IMR-90 (cell line): ENCODE results near the gene MFSD6. TPM values are rescaled to one million over a fixed set of nuclear protein-coding genes. Genes with fewer than 3 reads are reported as not detected.

Experiments
- ATAC-seq: fragments of 200-7000 bp; cut with Tn5 transposase; 2 replicates; pipeline ENCODE4 v1.9.1; 2020; ENCODE audit warnings: low read depth, mild to moderate bottlenecking, moderate library complexity
- BruUV-seq: library from RNA; stranded (reverse); fragments of 400-500 nt; replicated peaks from 2 replicates; lab custom pipeline; 2021; lab: Mats Ljungman, UMichigan
- CTCF ChIA-PET: fragments of 300-600 bp; formaldehyde crosslinking; extraction: SDS; loops from one replicate; lab custom pipeline; 2021; ENCODE audit warnings: antibody characterized with exemption; lab: Yijun Ruan, JAX
- POLR2A ChIA-PET: fragments of 300-600 bp; sonication (Branson Sonifier 250); formaldehyde crosslinking; loops from one replicate; lab custom pipeline; 2022; ENCODE audit warnings: antibody characterized with exemption; ENCODE audit not compliant: unreplicated experiment; lab: Charles Lee
- DNase-seq: peaks from one replicate; pipeline ENCODE4 v3.0.0; 2013
- H2AFZ ChIP-seq: replicated peaks from 2 replicates; pipeline ENCODE3; 2013; ENCODE audit warnings: low read length, mild to moderate bottlenecking; ENCODE audit not compliant: poor library complexity
- H2AK5ac ChIP-seq: 2 replicates; pipeline ENCODE4 v1.6.1; 2013; ENCODE audit warnings: low read depth, low read length, inconsistent platforms
- H2AK9ac ChIP-seq: replicated peaks from 2 replicates; pipeline ENCODE3; 2013; ENCODE audit warnings: mild to moderate bottlenecking, low read depth, low read length, moderate library complexity; ENCODE audit not compliant: poor library complexity
- H2BK120ac ChIP-seq: 2 replicates; pipeline ENCODE4 v1.6.1; 2013; ENCODE audit warnings: low read depth, low read length, inconsistent platforms
- H2BK15ac ChIP-seq: 3 replicates; pipeline ENCODE4 v1.6.1; 2013; ENCODE audit warnings: low read depth, low read length, inconsistent platforms
- H2BK20ac ChIP-seq: 2 replicates; pipeline ENCODE4 v1.6.1; 2013; ENCODE audit warnings: low read depth, mild to moderate bottlenecking, inconsistent platforms, low read length, moderate library complexity
- H2BK5ac ChIP-seq: 2 replicates; pipeline ENCODE4 v1.6.1; 2013; ENCODE audit warnings: mild to moderate bottlenecking, low read depth, low read length, inconsistent platforms; ENCODE audit not compliant: poor library complexity, severe bottlenecking
- H3K14ac ChIP-seq: replicated peaks from 2 replicates; pipeline ENCODE4 v1.6.1; 2013; ENCODE audit warnings: low read depth, low read length, inconsistent platforms
- H3K18ac ChIP-seq: 2 replicates; pipeline ENCODE4 v1.6.1; 2013; ENCODE audit warnings: low read depth, low read length, control low read depth
- H3K23ac ChIP-seq: 2 replicates; pipeline ENCODE4 v1.6.1; 2013; ENCODE audit warnings: low read depth, low read length, inconsistent platforms
- H3K27ac ChIP-seq: 2 replicates; pipeline ENCODE4 v1.5.1; 2013; ENCODE audit warnings: mild to moderate bottlenecking, control low read depth, low read length; ENCODE audit not compliant: insufficient read depth
- H3K27me3 ChIP-seq: 2 replicates; pipeline ENCODE4 v1.6.1; 2013; ENCODE audit warnings: low read length; ENCODE audit not compliant: control insufficient read depth, insufficient read depth
- H3K36me3 ChIP-seq: 2 replicates; pipeline ENCODE4 v1.6.1; 2013; ENCODE audit warnings: low read length, mixed read lengths; ENCODE audit not compliant: control insufficient read depth, insufficient read depth
- H3K4ac ChIP-seq: 2 replicates; pipeline ENCODE4 v1.6.1; 2013; ENCODE audit warnings: low read depth, low read length, inconsistent platforms
- H3K4me1 ChIP-seq: 2 replicates; pipeline ENCODE4 v1.6.1; 2013; ENCODE audit warnings: low read length, mixed read lengths; ENCODE audit not compliant: control insufficient read depth, insufficient read depth
- H3K4me2 ChIP-seq: 2 replicates; pipeline ENCODE4 v1.6.1; 2013; ENCODE audit warnings: low read depth, mild to moderate bottlenecking, control low read depth, low read length, moderate library complexity
- H3K4me3 ChIP-seq: 2 replicates; pipeline ENCODE4 v1.5.1; 2013; ENCODE audit warnings: low read depth, mild to moderate bottlenecking, control low read depth, low read length, moderate library complexity; ENCODE audit not compliant: insufficient read depth
- H3K56ac ChIP-seq: 2 replicates; pipeline ENCODE4 v1.6.1; 2013; ENCODE audit warnings: low read length, inconsistent platforms; ENCODE audit not compliant: insufficient read depth; ENCODE audit errors: extremely low read depth
- H3K79me1 ChIP-seq, 2 experiments: 2 replicates each; pipeline ENCODE4 v1.6.1; 2013; ENCODE audit warnings: low read length in 2 of 2, inconsistent platforms in 1 of 2, low read depth in 1 of 2
- H3K9ac ChIP-seq: 2 replicates; pipeline ENCODE4 v1.6.1; 2013; ENCODE audit warnings: low read depth, low read length, control low read depth
- H3K9me1 ChIP-seq: 2 replicates; pipeline ENCODE4 v1.6.1; 2013; ENCODE audit warnings: low read length, inconsistent platforms; ENCODE audit not compliant: insufficient read depth
- H3K9me3 ChIP-seq: 2 replicates; pipeline ENCODE4 v1.6.1; 2013; ENCODE audit warnings: low read length; ENCODE audit not compliant: control insufficient read depth, insufficient read depth
- H4K20me1 ChIP-seq: 2 replicates; pipeline ENCODE4 v1.6.1; 2013; ENCODE audit warnings: low read length, inconsistent platforms; ENCODE audit not compliant: insufficient read depth
- H4K5ac ChIP-seq: 2 replicates; pipeline ENCODE4 v1.6.1; 2013; ENCODE audit warnings: mild to moderate bottlenecking, low read depth, low read length, control low read depth
- H4K8ac ChIP-seq, 2 experiments: 2 replicates each; pipeline ENCODE4 v1.6.1; 2013; ENCODE audit warnings: low read depth in 2 of 2, low read length in 2 of 2, control low read depth in 1 of 2, inconsistent platforms in 1 of 2
- H4K91ac ChIP-seq: 2 replicates; pipeline ENCODE4 v1.6.1; 2013; ENCODE audit warnings: low read depth, low read length, inconsistent platforms; ENCODE audit not compliant: insufficient read depth
- BHLHE40 ChIP-seq: fragments of 150-350 bp; IDR thresholded peaks from 2 replicates; pipeline ENCODE4 v1.6.1; 2016; ENCODE audit warnings: mild to moderate bottlenecking, low read depth, low read length
- CEBPB ChIP-seq: IDR thresholded peaks from 2 replicates; pipeline ENCODE4 v1.6.1; 2012; ENCODE audit warnings: low read depth, low read length, improper control_type of control experiment
- CHD1 ChIP-seq: IDR thresholded peaks from 2 replicates; pipeline ENCODE4 v1.6.1; 2012; ENCODE audit warnings: low read depth, low read length, improper control_type of control experiment
- ELK1 ChIP-seq: fragments of 150-350 bp; IDR thresholded peaks from 2 replicates; pipeline ENCODE4 v1.6.1; 2016; ENCODE audit warnings: low read depth, mild to moderate bottlenecking, low read length, moderate library complexity, borderline replicate concordance
- FOS ChIP-seq: fragments of 150-350 bp; IDR thresholded peaks from 2 replicates; pipeline ENCODE4 v1.6.1; 2016; ENCODE audit warnings: low read depth, low read length
- MAFK ChIP-seq: IDR thresholded peaks from 2 replicates; pipeline ENCODE4 v1.6.1; 2012; ENCODE audit warnings: low read depth, low read length, improper control_type of control experiment
- MAZ ChIP-seq: IDR thresholded peaks from 2 replicates; pipeline ENCODE4 v1.6.1; 2012; ENCODE audit warnings: low read depth, mild to moderate bottlenecking, low read length, improper control_type of control experiment, moderate library complexity, borderline replicate concordance
- MXI1 ChIP-seq: IDR thresholded peaks from 2 replicates; pipeline ENCODE4 v1.6.1; 2012; ENCODE audit warnings: low read depth, mild to moderate bottlenecking, low read length, moderate library complexity, borderline replicate concordance
- NFE2L2 ChIP-seq: fragments of 150-350 bp; IDR thresholded peaks from 2 replicates; pipeline ENCODE4 v1.6.1; 2016; ENCODE audit warnings: low read depth, mild to moderate bottlenecking, low read length
- POLR2A ChIP-seq: IDR thresholded peaks from 2 replicates; pipeline ENCODE4 v1.6.1; 2012; ENCODE audit warnings: mild to moderate bottlenecking, low read depth, low read length
- RAD21 ChIP-seq: IDR thresholded peaks from 2 replicates; pipeline ENCODE4 v1.6.1; 2012; ENCODE audit warnings: low read length, improper control_type of control experiment
- RCOR1 ChIP-seq: IDR thresholded peaks from 2 replicates; pipeline ENCODE4 v1.6.1; 2012; ENCODE audit warnings: mild to moderate bottlenecking, low read length, improper control_type of control experiment; ENCODE audit not compliant: insufficient replicate concordance
- RFX5 ChIP-seq: IDR thresholded peaks from 2 replicates; pipeline ENCODE4 v1.8.0; 2012; ENCODE audit warnings: low read depth, mild to moderate bottlenecking, low read length, moderate library complexity
- SMC3 ChIP-seq: fragments of 150-350 bp; IDR thresholded peaks from 2 replicates; pipeline ENCODE4 v1.6.1; 2016; ENCODE audit warnings: low read depth, mild to moderate bottlenecking, antibody characterized with exemption, low read length, moderate library complexity
- WGBS, 2 experiments: methylation state at CpG; one replicate each; pipeline versions ENCODE4 v1.1.5 to v1.1.7; 2013; ENCODE audit warnings: missing lambda C conversion rate in 2 of 2; ENCODE audit not compliant: insufficient read length in 1 of 2; ENCODE audit errors: extremely low coverage in 2 of 2; 5-methylcytosine and 5-hydroxymethylcytosine counted together
- dilution Hi-C: fragments of 300-500 bp; cut with HindIII; formaldehyde crosslinking; loops from one replicate; pipeline ENCODE4 v1.14.3; 2018; ENCODE audit warnings: low sequenced_read_pairs; ENCODE audit not compliant: unreplicated experiment
- in situ Hi-C: fragments of 300-500 bp; cut with MboI; formaldehyde crosslinking; loops from 3 replicates; pipeline ENCODE4 v1.14.3; 2019; ENCODE audit warnings: low sequenced_read_pairs, inconsistent platforms, mixed read lengths
- intact Hi-C: fragments of 100-400 bp; cut with micrococcal nuclease; formaldehyde crosslinking; loops from 2 replicates; pipeline ENCODE4 v1.10.0; 2022
- polyA plus RNA-seq, 3 experiments: library from polyadenylated mRNA; depleted of rRNA; stranded (reverse); fragments of >200 nt; gene quantifications; 2 replicates each; pipeline ENCODE4 v1.2.3, GENCODE V29; 2012; ENCODE audit warnings: low replicate concordance in 1 of 3
- total RNA-seq: library from RNA; depleted of rRNA; stranded (reverse); fragments of >200 nt; gene quantifications from 2 replicates; pipeline ENCODE4 v1.2.3, GENCODE V29; 2012
- TF ChIP-seq, protein P1 (sequence below): conservative IDR thresholded peaks from 2 replicates; pipeline ENCODE4 v1.5.1; 2012; ENCODE audit warnings: mild to moderate bottlenecking, low read depth, low read length, improper control_type of control experiment
- TF ChIP-seq, protein P2 (sequence below): fragments of 150-350 bp; IDR thresholded peaks from 2 replicates; pipeline ENCODE4 v1.6.1; 2017; ENCODE audit warnings: mild to moderate bottlenecking, antibody characterized with exemption, low read length, low read depth

Gene MFSD6
- total and polyA plus RNA-seq, 2 of the 4 experiments (the other 2 are of a cell fraction): 4.2 to 7.7 TPM

GRCh38 chr2:190436557-190436956 is 28.4 kb downstream of the MFSD6 start:
- POLR2A ChIA-PET: no interaction called here
- Histone ChIP-seq H3K4me3 (no peak overlapping the region), H2AFZ (no peak overlapping the region), H4K20me1 (no peaks in the 10 kb centered on the region), H2AK9ac (no peak overlapping the region), H2AK5ac (no peak overlapping the region), H3K9ac (no peak overlapping the region), H4K91ac (no peak overlapping the region), H3K4ac (no peak overlapping the region), H4K5ac (no peak overlapping the region), H2BK5ac (no peak overlapping the region), H3K4me2 (no peak overlapping the region), H2BK20ac (no peak overlapping the region), H2BK120ac (no peak overlapping the region), H4K8ac (no peak overlapping the region), H3K4me1 (peaks cover 2% of the 10 kb centered on the region; the same call in 1 of the 2 replicates), H3K14ac (no peak overlapping the region), H3K27me3 (no peaks in the 10 kb centered on the region), H3K23ac (no peak overlapping the region), H3K9me3 (no peaks in the 10 kb centered on the region), H3K9me1 (0 out of 2 replicates have a peak, but pooled peaks cover 3% of the 10 kb centered on the region), H3K79me1 (no peaks in the 10 kb centered on the region), H3K18ac (no peak overlapping the region), H3K36me3 (peaks cover 9% of the 10 kb centered on the region), H3K56ac (no peak overlapping the region), H3K27ac (no peak overlapping the region), H2BK15ac (no peak overlapping the region)
- ATAC-seq (no peak), DNase-seq (no peak)
- 90% methylated on average over 2 of the region's 5 CpGs; no CpG with 5 or more reads in 1 of the 2 experiments for WGBS, 2 experiments
- CTCF ChIA-PET: no interaction called here
- intact Hi-C loops: no loop called here
- in situ Hi-C loops: no loop called here
- TF ChIP-seq NFE2L2: no peak
- no peak for TF ChIP-seq ELK1
- TF ChIP-seq MAZ: no peak
- TF ChIP-seq, protein P1, sequence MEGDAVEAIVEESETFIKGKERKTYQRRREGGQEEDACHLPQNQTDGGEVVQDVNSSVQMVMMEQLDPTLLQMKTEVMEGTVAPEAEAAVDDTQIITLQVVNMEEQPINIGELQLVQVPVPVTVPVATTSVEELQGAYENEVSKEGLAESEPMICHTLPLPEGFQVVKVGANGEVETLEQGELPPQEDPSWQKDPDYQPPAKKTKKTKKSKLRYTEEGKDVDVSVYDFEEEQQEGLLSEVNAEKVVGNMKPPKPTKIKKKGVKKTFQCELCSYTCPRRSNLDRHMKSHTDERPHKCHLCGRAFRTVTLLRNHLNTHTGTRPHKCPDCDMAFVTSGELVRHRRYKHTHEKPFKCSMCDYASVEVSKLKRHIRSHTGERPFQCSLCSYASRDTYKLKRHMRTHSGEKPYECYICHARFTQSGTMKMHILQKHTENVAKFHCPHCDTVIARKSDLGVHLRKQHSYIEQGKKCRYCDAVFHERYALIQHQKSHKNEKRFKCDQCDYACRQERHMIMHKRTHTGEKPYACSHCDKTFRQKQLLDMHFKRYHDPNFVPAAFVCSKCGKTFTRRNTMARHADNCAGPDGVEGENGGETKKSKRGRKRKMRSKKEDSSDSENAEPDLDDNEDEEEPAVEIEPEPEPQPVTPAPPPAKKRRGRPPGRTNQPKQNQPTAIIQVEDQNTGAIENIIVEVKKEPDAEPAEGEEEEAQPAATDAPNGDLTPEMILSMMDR: no peak
- TF ChIP-seq CEBPB: no peak
- no peak for TF ChIP-seq BHLHE40
- no peak for TF ChIP-seq SMC3
- no peak for TF ChIP-seq RAD21
- TF ChIP-seq MXI1: no peak
- no peak for TF ChIP-seq FOS
- TF ChIP-seq CHD1: no peak
- no peak for TF ChIP-seq RCOR1
- no peak for TF ChIP-seq POLR2A
- TF ChIP-seq MAFK: no peak
- TF ChIP-seq RFX5: no peak
- TF ChIP-seq, protein P2, sequence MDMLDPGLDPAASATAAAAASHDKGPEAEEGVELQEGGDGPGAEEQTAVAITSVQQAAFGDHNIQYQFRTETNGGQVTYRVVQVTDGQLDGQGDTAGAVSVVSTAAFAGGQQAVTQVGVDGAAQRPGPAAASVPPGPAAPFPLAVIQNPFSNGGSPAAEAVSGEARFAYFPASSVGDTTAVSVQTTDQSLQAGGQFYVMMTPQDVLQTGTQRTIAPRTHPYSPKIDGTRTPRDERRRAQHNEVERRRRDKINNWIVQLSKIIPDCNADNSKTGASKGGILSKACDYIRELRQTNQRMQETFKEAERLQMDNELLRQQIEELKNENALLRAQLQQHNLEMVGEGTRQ: no peak
- TSS peak; percentile 86 for BruUV-seq
- dilution Hi-C loops: no loop called here
